Sigmoid colon (tissue), 7 donors: ENCODE measurements around the gene LRRIQ1. TPM values are rescaled to one million over a fixed set of nuclear protein-coding genes. Genes with fewer than 3 reads are reported as not detected.

ENCODE experiments used
- DNase-seq: peaks from one replicate; pipeline ENCODE4 v3.0.0-alpha.2; 2019
- H3K27ac ChIP-seq, 4 donors: fragments of 200-600 bp; sonication (generic); one replicate each; pipeline ENCODE4 v1.5.1; 2016 to 2019; ENCODE audit warnings: mild to moderate bottlenecking in 1 of 4
- H3K27me3 ChIP-seq, 3 donors: fragments of 200-600 bp; sonication (generic); one replicate each; pipeline ENCODE4 v1.5.1; 2019; ENCODE audit warnings: mild to moderate bottlenecking in 1 of 3
- H3K36me3 ChIP-seq, 4 donors: fragments of 200-600 bp; sonication (generic); one replicate each; pipeline ENCODE4 v1.5.1; 2016 to 2019
- H3K4me1 ChIP-seq, 4 donors: fragments of 200-600 bp; sonication (generic); one replicate each; pipeline ENCODE4 v1.5.1; 2017 to 2019
- H3K4me3 ChIP-seq, 4 donors: fragments of 200-600 bp; sonication (generic); one replicate each; pipeline ENCODE4 v1.5.1; 2017 to 2019; ENCODE audit warnings: mild to moderate bottlenecking in 2 of 4, moderate library complexity in 1 of 4
- H3K9me3 ChIP-seq, 4 donors: fragments of 200-600 bp in 3 of 4; sonication (generic) in 3 of 4; one replicate each; pipeline versions ENCODE4 v1.5.1 to v1.6.1; 2013 to 2019
- CTCF ChIP-seq, 4 experiments: fragments of 450-650 bp in 3 of 4; fragments of 200-600 bp in 1 of 4; IDR thresholded peaks; one replicate each; pipeline ENCODE4 v1.5.1; 2016 to 2019; ENCODE audit warnings: antibody characterized with exemption in 4 of 4, mild to moderate bottlenecking in 3 of 4, moderate library complexity in 2 of 4
- EP300 ChIP-seq, 4 donors: sonication (generic); formaldehyde crosslinking; IDR thresholded peaks; one replicate each; pipeline ENCODE4 v1.6.1; 2017; ENCODE audit warnings: antibody characterized with exemption in 4 of 4
- POLR2A ChIP-seq, 2 donors: fragments of 450-650 bp; IDR thresholded peaks; one replicate each; pipeline ENCODE4 v1.6.1; 2016; ENCODE audit warnings: antibody characterized with exemption in 2 of 2, mild to moderate bottlenecking in 2 of 2, moderate library complexity in 2 of 2
- POLR2AphosphoS5 ChIP-seq, 4 donors: sonication (generic); formaldehyde crosslinking; IDR thresholded peaks; one replicate each; pipeline ENCODE4 v1.6.1; 2017; ENCODE audit warnings: antibody characterized with exemption in 4 of 4
- WGBS, 2 donors: extraction: QIAGEN DNeasy Blood & Tissue Kit; methylation state at CpG; one replicate each; pipeline ENCODE4 v1.1.7; 2013; 5-methylcytosine and 5-hydroxymethylcytosine counted together
- intact Hi-C: fragments of 100-400 bp; cut with DNase I; formaldehyde crosslinking; loops from one replicate; pipeline ENCODE4 v1.15.1; 2023
- polyA plus RNA-seq, 3 donors: library from polyadenylated mRNA; stranded (reverse); fragments of 200-250 nt; gene quantifications; one replicate each; pipeline ENCODE4 v1.2.3, GENCODE V29; 2013
- total RNA-seq, 4 donors: library from RNA; depleted of rRNA; stranded (reverse); fragments of >200 nt; gene quantifications; one replicate each; pipeline ENCODE4 v1.1.0, GENCODE V29; 2016
- donor health status: healthy with polysubstance abuse.
- donor health status: Bipolar disorder and iron deficiency.
- donor health status: healthy.

Gene LRRIQ1
- total and polyA plus RNA-seq, 7 donors, result under 0.01 to 0.41 (median 0.19) TPM; not detected in 3

GRCh38 chr12:85277191-85277590 is 241.0 kb downstream of the LRRIQ1 start:
- peaks cover 54 to 100% (median 94%) of the 10 kb centered on the region in 3 donors for H3K27me3 ChIP-seq
- H3K4me1 ChIP-seq, result peaks cover 0 to 26% (median 24%) of the 10 kb centered on the region in 4 donors
- intact Hi-C loops, result no loop called here
- H3K27ac ChIP-seq, result no peak overlapping the region
- no peaks in the 10 kb centered on the region for H3K36me3 ChIP-seq
- DNase-seq, result no peak
- no peak for TF ChIP-seq CTCF (IDR thresholded peaks at IDR 0.05)
- TF ChIP-seq POLR2A (IDR thresholded peaks at IDR 0.05), result no peak
- TF ChIP-seq EP300 (IDR thresholded peaks at IDR 0.05), result no peak
- no peak for TF ChIP-seq POLR2AphosphoS5 (IDR thresholded peaks at IDR 0.05)
- H3K4me3 ChIP-seq, result no peak overlapping the region
- no peaks in the 10 kb centered on the region for H3K9me3 ChIP-seq
- 31 to 33% methylated on average over 3 of the region's 3 CpGs for WGBS, 2 donors

GRCh38 chr12:85277900-85278597 is 241.9 kb downstream of the LRRIQ1 start:
- Histone ChIP-seq H3K36me3 (no peaks in the 10 kb centered on the region), H3K4me1 (peaks cover 0 to 26% (median 24%) of the 10 kb centered on the region in 4 donors), H3K27ac (no peak overlapping the region), H3K9me3 (no peaks in the 10 kb centered on the region), H3K4me3 (no peak overlapping the region), H3K27me3 (peaks cover 54 to 100% (median 96%) of the 10 kb centered on the region in 3 donors)
- 17 to 28% methylated on average over 30 of the region's 30 CpGs for WGBS, 2 donors
- peak; percentile 59 for DNase-seq
- no peak for TF ChIP-seq POLR2AphosphoS5 (IDR thresholded peaks at IDR 0.05)
- TF ChIP-seq EP300 (IDR thresholded peaks at IDR 0.05), result no peak
- no peak for TF ChIP-seq POLR2A (IDR thresholded peaks at IDR 0.05)
- intact Hi-C loops, result no loop called here

- peaks cover 0 to 23% (median 21%) of the 10 kb centered on the region in 4 donors for H3K4me1 ChIP-seq
- intact Hi-C loops, result no loop called here
- no peak overlapping the region for H3K27ac ChIP-seq
- no peak for TF ChIP-seq POLR2A (IDR thresholded peaks at IDR 0.05)
- no peak for TF ChIP-seq EP300 (IDR thresholded peaks at IDR 0.05)
- TF ChIP-seq CTCF (IDR thresholded peaks at IDR 0.05), result no peak
- no peak for TF ChIP-seq POLR2AphosphoS5 (IDR thresholded peaks at IDR 0.05)
- no peaks in the 10 kb centered on the region for H3K9me3 ChIP-seq
- no peak for DNase-seq
- H3K36me3 ChIP-seq, result no peaks in the 10 kb centered on the region
- H3K4me3 ChIP-seq, result no peak overlapping the region
- WGBS, 2 donors, result 25 to 57% methylated on average over 37 of the region's 37 CpGs
- peaks cover 53 to 100% (median 96%) of the 10 kb centered on the region in 3 donors for H3K27me3 ChIP-seq
Measured at GRCh38 chr12:85278598-85279448, 242.7 kb downstream of the LRRIQ1 start.

GRCh38 chr12:85279449-85280164 is 243.5 kb downstream of the LRRIQ1 start:
- intact Hi-C loops, result no loop called here
- 9 to 28% methylated on average over 44 of the region's 44 CpGs for WGBS, 2 donors
- peak; percentile 61 for DNase-seq
- Histone ChIP-seq H3K9me3 (no peaks in the 10 kb centered on the region), H3K4me1 (peaks cover 0 to 23% (median 21%) of the 10 kb centered on the region in 4 donors), H3K4me3 (peak overlapping the region in 3 of 4 donors; percentile 29 to 43 (median 37)), H3K27ac (no peak overlapping the region), H3K36me3 (no peaks in the 10 kb centered on the region), H3K27me3 (peaks cover 49 to 100% (median 97%) of the 10 kb centered on the region in 3 donors)
- no peak for TF ChIP-seq POLR2AphosphoS5 (IDR thresholded peaks at IDR 0.05)
- no peak for TF ChIP-seq CTCF (IDR thresholded peaks at IDR 0.05)
- no peak for TF ChIP-seq EP300 (IDR thresholded peaks at IDR 0.05)
- no peak for TF ChIP-seq POLR2A (IDR thresholded peaks at IDR 0.05)
